OCI-LY3 (cell line): ENCODE data around the gene DISP3.

Source experiments
- H2AFZ ChIP-seq: fragments of 200-600, 300-600 bp; shearing (Covaris generic); 2 replicates; pipeline ENCODE4 v1.6.0; 2014; ENCODE audit warnings: antibody characterized with exemption, low read depth, low read length
- H3K27ac ChIP-seq: fragments of 200-600, 300-600 bp; sonication (generic); 2 replicates; pipeline ENCODE4 v1.5.1; 2014; ENCODE audit warnings: mild to moderate bottlenecking, low read length, moderate library complexity, mixed read lengths
- H3K27me3 ChIP-seq: fragments of 200-600, 300-600 bp; sonication (generic); 2 replicates; pipeline ENCODE4 v1.6.1; 2014; ENCODE audit warnings: low read depth, low read length, mixed read lengths
- H3K36me3 ChIP-seq: fragments of 200-600, 300-600 bp; sonication (generic); replicated peaks from 2 replicates; pipeline ENCODE3; 2014; ENCODE audit warnings: low read depth, low read length, mixed read lengths
- H3K4me1 ChIP-seq: fragments of 300-600, 200-600 bp; sonication (generic); 2 replicates; pipeline ENCODE4 v1.6.1; 2014; ENCODE audit warnings: low read length, mixed read lengths
- H3K4me2 ChIP-seq: fragments of 200-600, 300-600 bp; sonication (generic); 2 replicates; pipeline ENCODE4 v1.6.1; 2014; ENCODE audit warnings: low read length, mixed read lengths
- H3K4me3 ChIP-seq: fragments of 300-600, 200-600 bp; sonication (generic); 2 replicates; pipeline ENCODE4 v1.5.1; 2014; ENCODE audit warnings: antibody characterized with exemption, mild to moderate bottlenecking, low read length, moderate library complexity
- H3K79me2 ChIP-seq: fragments of 300-600, 200-600 bp; shearing (Covaris generic); 2 replicates; pipeline ENCODE4 v1.6.1; 2014; ENCODE audit warnings: mild to moderate bottlenecking, low read length, mixed read lengths
- H3K9ac ChIP-seq: fragments of 300-600, 200-600 bp; shearing (Covaris generic); 2 replicates; pipeline ENCODE4 v1.6.0; 2014; ENCODE audit warnings: mild to moderate bottlenecking, low read length, moderate library complexity
- H3K9me3 ChIP-seq: fragments of 200-600, 300-600 bp; shearing (Covaris generic); 2 replicates; pipeline ENCODE4 v1.6.1; 2014; ENCODE audit warnings: low read length, mixed read lengths; ENCODE audit not compliant: insufficient read depth
- H4K20me1 ChIP-seq: fragments of 200-600, 300-600 bp; sonication (generic); 2 replicates; pipeline ENCODE4 v1.6.1; 2016; ENCODE audit warnings: low read length, mixed read lengths; ENCODE audit not compliant: insufficient read depth
- EZH2phosphoT487 ChIP-seq: fragments of 200-600 bp; shearing (Covaris generic); IDR thresholded peaks from 2 replicates; pipeline ENCODE4 v1.6.1; 2018; ENCODE audit warnings: antibody characterized with exemption, mixed run types, low read depth
- TF ChIP-seq, protein P1 (sequence below): fragments of 200-600, 300-600 bp; sonication (generic); IDR thresholded peaks from 2 replicates; pipeline ENCODE4 v1.5.1; 2014; ENCODE audit warnings: antibody characterized with exemption, low read length, low read depth

DISP3 gene

DNA sequence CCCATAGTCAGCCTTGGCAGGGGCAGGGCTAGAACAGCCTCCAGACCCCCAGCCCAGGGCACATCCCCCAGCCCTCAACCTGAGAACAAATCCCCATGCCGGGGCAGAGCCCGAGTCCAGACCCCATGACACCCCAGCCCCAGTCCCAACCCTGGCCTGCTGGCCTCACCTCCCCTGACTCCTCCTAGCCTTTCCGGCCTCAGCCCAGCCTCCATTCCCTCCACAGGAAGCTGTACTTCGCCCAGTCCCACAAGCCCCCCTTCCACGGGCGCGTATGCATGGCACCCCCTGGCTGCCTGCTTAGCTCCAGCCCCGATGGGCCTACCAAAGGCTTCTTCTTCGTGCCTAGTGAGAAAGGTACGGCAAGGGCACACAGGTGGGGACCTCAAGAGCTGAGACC lies 50.4 kb downstream of the DISP3 start:
- no peak overlapping the region for H3K9ac ChIP-seq
- H3K79me2 ChIP-seq: no peaks in the 10 kb centered on the region
- no peaks in the 10 kb centered on the region for H4K20me1 ChIP-seq
- no peaks in the 10 kb centered on the region for H3K36me3 ChIP-seq
- no peaks in the 10 kb centered on the region for H3K9me3 ChIP-seq
- H3K27ac ChIP-seq: no peak overlapping the region
- no peaks in the 10 kb centered on the region for H3K4me1 ChIP-seq
- no peak overlapping the region for H3K4me2 ChIP-seq
- H2AFZ ChIP-seq: no peak overlapping the region
- no peak overlapping the region for H3K4me3 ChIP-seq
- H3K27me3 ChIP-seq: no peaks in the 10 kb centered on the region; the same call in 1 of the 2 replicates
- TF ChIP-seq, protein P1, sequence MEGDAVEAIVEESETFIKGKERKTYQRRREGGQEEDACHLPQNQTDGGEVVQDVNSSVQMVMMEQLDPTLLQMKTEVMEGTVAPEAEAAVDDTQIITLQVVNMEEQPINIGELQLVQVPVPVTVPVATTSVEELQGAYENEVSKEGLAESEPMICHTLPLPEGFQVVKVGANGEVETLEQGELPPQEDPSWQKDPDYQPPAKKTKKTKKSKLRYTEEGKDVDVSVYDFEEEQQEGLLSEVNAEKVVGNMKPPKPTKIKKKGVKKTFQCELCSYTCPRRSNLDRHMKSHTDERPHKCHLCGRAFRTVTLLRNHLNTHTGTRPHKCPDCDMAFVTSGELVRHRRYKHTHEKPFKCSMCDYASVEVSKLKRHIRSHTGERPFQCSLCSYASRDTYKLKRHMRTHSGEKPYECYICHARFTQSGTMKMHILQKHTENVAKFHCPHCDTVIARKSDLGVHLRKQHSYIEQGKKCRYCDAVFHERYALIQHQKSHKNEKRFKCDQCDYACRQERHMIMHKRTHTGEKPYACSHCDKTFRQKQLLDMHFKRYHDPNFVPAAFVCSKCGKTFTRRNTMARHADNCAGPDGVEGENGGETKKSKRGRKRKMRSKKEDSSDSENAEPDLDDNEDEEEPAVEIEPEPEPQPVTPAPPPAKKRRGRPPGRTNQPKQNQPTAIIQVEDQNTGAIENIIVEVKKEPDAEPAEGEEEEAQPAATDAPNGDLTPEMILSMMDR: no peak
- TF ChIP-seq EZH2phosphoT487: no peak

DNA sequence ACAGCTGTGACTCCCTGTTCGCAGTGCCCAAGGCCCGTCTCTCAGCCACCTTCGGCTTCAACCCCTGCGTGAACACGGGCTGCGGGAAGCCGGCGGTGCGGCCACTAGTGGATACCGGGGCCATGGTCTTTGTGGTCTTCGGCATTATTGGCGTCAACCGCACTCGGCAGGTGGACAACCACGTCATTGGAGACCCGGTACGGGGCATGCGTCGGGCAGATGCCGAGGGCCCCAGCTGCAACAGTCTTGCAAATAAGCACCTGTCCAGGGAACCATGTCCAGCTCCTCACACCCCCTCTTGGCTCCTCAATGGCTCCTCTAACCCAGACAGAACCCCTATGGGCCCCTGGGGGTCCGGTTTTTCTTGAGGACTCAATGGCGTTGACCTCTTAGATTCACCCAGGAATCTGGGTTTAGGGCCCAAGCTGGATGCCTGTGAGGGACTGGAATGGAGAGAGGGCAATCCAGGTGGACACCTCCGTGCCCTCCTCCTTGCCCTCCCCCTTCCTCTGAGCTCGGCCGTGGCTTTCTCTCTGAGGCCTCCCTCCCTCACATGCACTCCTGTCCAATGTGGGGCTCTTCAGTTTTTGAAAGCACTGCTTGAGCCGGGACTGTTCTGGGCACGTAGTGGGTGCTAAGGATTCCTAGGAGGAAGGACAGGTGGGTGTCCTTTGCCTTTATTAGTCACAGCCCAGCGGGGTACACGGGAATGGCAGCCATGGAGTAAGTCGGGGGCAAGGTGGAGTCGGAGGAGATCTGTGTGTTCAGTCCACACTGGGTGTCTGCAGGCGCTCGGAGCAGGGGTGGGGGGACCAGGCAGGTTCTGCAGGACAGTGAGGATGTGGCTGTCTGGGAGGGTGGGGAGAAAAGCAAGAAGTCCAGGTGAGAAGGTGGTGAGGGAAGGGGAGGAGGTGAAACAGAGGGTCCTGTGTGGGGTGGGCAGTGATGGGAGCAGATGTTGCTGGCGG lies 51.1 kb downstream of the DISP3 start:
- TF ChIP-seq, protein P1: no peak
- no peak for TF ChIP-seq EZH2phosphoT487
- Histone ChIP-seq H3K9me3 (no peaks in the 10 kb centered on the region), H3K79me2 (no peaks in the 10 kb centered on the region), H3K27ac (no peak overlapping the region), H4K20me1 (no peaks in the 10 kb centered on the region), H3K27me3 (no peaks in the 10 kb centered on the region; the same call in 1 of the 2 replicates), H3K4me3 (no peak overlapping the region), H3K4me1 (no peaks in the 10 kb centered on the region), H3K36me3 (no peaks in the 10 kb centered on the region), H3K4me2 (no peak overlapping the region), H3K9ac (no peak overlapping the region), H2AFZ (no peak overlapping the region)

DNA sequence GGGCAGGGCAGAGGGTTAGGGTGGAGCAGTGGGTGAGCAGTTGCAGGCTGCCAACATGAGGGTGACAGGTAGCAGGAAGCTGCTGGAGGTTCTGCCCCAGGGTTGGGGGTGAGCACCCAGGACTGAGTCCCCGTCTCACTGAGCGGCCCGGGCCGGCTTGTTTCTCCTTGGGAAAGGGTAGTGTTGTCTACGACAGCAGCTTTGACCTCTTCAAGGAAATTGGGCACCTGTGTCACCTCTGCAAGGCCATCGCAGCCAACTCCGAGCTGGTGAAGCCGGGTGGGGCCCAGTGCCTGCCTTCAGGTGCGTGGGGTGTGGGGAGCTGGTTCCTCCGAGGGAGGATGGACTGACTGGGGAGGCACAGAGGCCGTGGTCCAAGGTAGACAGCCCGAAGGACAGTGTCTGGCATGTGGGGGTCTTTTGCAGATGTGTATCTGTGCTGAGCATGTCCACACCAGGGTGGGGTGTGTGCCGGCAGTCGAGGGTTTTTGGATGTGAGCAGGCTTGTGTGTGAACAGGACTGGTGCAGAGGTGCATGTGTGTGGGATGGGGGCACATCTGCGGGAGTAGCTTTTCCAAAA lies 51.9 kb downstream of the DISP3 start:
- Histone ChIP-seq H3K36me3 (no peaks in the 10 kb centered on the region), H3K9me3 (no peaks in the 10 kb centered on the region), H2AFZ (no peak overlapping the region), H3K27ac (no peak overlapping the region), H3K4me3 (no peak overlapping the region), H3K4me1 (no peaks in the 10 kb centered on the region), H3K79me2 (no peaks in the 10 kb centered on the region), H3K4me2 (no peak overlapping the region), H3K9ac (no peak overlapping the region), H3K27me3 (no peaks in the 10 kb centered on the region; the same call in 1 of the 2 replicates), H4K20me1 (no peaks in the 10 kb centered on the region)
- no peak for TF ChIP-seq EZH2phosphoT487
- TF ChIP-seq, protein P1: no peak

DNA sequence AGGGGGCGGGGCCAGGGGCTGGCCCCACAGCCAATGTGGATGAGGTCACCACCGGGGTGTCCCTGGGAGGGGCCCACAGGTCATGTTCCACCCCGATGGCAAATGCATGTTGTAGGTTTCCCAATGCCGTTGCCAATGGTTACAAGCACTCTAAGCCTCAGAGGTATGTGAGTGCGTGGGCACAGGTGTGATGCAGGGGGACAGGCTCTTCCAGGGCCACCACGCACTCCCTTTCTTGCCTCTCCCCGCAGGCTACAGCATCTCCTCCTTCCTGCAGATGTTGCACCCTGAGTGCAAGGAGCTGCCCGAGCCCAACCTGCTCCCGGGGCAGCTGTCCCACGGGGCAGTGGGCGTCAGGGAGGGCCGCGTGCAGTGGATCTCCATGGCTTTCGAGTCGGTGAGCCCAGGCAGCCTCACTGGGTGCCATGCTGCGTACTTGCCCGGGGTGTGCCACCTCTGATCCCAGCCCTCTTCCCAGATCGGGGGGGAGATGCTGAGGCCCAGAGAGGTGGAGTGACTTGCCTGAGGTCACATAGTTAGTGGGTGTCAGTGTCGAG lies 52.4 kb downstream of the DISP3 start:
- no peak overlapping the region for H3K27ac ChIP-seq
- no peaks in the 10 kb centered on the region for H3K79me2 ChIP-seq
- TF ChIP-seq, protein P1: no peak
- no peak for TF ChIP-seq EZH2phosphoT487

More for the DNA sequence above, 52.4 kb downstream of the DISP3 start:
- no peak overlapping the region for H3K4me2 ChIP-seq
- no peaks in the 10 kb centered on the region for H3K9me3 ChIP-seq
- no peaks in the 10 kb centered on the region for H3K4me1 ChIP-seq
- H3K36me3 ChIP-seq: no peaks in the 10 kb centered on the region
- H3K4me3 ChIP-seq: no peak overlapping the region
- no peaks in the 10 kb centered on the region; the same call in 1 of the 2 replicates for H3K27me3 ChIP-seq
- H2AFZ ChIP-seq: no peak overlapping the region
- no peaks in the 10 kb centered on the region for H4K20me1 ChIP-seq
- H3K9ac ChIP-seq: no peak overlapping the region
